Hepatocyte (in vitro differentiated cells): ENCODE data around the gene IZUMO1.
A peak's percentile ranks its signal among the peaks of the same experiment; 100 is the strongest.

Source experiments
- EZH2 ChIP-seq: fragments of 200-600 bp; sonication (generic); IDR thresholded peaks from 2 replicates; pipeline ENCODE4 v1.6.1; 2016; ENCODE audit warnings: antibody characterized with exemption, mild to moderate bottlenecking, borderline replicate concordance
- TF ChIP-seq, protein P1 (sequence below): fragments of 200-600 bp; sonication (generic); IDR thresholded peaks from 2 replicates; pipeline ENCODE4 v1.5.1; 2016; ENCODE audit warnings: antibody characterized with exemption, mild to moderate bottlenecking; ENCODE audit not compliant: poor library complexity

DNA sequence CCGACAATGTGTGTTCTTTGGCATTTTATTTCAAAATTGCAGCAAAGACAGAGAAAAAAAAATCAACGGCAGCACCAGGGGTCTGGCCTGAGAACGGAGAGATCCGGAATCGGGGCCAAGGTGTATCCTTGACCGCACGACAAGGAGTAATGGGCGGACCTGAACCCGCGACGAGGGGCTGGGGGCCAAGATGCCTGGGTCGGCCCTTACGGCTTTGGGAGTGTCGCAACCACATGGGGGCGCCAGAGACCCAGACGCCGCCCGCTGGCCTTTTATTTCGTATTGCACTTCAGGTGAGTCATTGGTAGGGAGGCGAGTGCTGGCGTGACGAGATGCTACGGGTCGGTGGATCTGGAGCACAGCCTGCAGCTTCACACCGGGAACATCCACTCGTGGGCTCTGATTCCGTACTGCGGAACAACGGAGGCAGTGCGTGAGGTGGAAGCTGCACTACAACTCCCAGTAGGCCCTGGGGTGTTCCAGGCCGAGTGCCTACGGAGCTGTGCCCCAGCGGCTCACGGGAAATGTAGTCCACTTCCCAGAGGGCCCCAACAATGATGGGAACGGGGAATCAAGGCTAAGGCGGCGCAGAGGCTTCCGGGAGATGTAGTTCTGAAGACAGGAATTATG is 48.5 kb upstream of the IZUMO1 start:
- TF ChIP-seq, protein P1, sequence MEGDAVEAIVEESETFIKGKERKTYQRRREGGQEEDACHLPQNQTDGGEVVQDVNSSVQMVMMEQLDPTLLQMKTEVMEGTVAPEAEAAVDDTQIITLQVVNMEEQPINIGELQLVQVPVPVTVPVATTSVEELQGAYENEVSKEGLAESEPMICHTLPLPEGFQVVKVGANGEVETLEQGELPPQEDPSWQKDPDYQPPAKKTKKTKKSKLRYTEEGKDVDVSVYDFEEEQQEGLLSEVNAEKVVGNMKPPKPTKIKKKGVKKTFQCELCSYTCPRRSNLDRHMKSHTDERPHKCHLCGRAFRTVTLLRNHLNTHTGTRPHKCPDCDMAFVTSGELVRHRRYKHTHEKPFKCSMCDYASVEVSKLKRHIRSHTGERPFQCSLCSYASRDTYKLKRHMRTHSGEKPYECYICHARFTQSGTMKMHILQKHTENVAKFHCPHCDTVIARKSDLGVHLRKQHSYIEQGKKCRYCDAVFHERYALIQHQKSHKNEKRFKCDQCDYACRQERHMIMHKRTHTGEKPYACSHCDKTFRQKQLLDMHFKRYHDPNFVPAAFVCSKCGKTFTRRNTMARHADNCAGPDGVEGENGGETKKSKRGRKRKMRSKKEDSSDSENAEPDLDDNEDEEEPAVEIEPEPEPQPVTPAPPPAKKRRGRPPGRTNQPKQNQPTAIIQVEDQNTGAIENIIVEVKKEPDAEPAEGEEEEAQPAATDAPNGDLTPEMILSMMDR: peak; percentile 99
- TF ChIP-seq EZH2: no peak
